HepG2 (cell line): Measurements from ENCODE around the gene RCBTB1.

Experiments
- HNRNPH1 ChIP-seq: fragments of 200-400 bp; formaldehyde crosslinking; optimal IDR thresholded peaks from 2 replicates; pipeline ENCODE3; 2017; ENCODE audit warnings: mild to moderate bottlenecking, low read depth, low read length
- HNRNPUL1 ChIP-seq: fragments of 200-400 bp; formaldehyde crosslinking; IDR thresholded peaks from 2 replicates; pipeline ENCODE4 v1.6.1; 2017; ENCODE audit warnings: low read depth, mild to moderate bottlenecking, low read length, moderate library complexity
- JUND ChIP-seq: sonication (generic); formaldehyde crosslinking; IDR thresholded peaks from 2 replicates; pipeline ENCODE4 v1.8.0; 2022; ENCODE audit warnings: mild to moderate bottlenecking, missing genetic modification reagents
- KAT8 ChIP-seq: IDR thresholded peaks from 2 replicates; pipeline ENCODE4 v1.6.1; 2016; ENCODE audit warnings: missing genetic modification reagents, missing compliant biosample characterization
- PHF8 ChIP-seq: sonication (generic); formaldehyde crosslinking; IDR thresholded peaks from 2 replicates; pipeline ENCODE4 v1.5.0; 2020; ENCODE audit warnings: missing genetic modification reagents
- PTBP1 ChIP-seq: fragments of 200-400 bp; formaldehyde crosslinking; IDR thresholded peaks from 2 replicates; pipeline ENCODE4 v1.6.1; 2018; ENCODE audit warnings: low read length, low read depth; ENCODE audit not compliant: poor library complexity, severe bottlenecking
- RAD51 ChIP-seq: fragments of 450-650 bp; IDR thresholded peaks from 2 replicates; pipeline ENCODE4 v1.6.1; 2016; ENCODE audit warnings: borderline replicate concordance
- REPIN1 ChIP-seq: sonication (generic); formaldehyde crosslinking; IDR thresholded peaks from 2 replicates; pipeline ENCODE4 v1.8.0; 2022; ENCODE audit warnings: missing genetic modification reagents, low read depth, mild to moderate bottlenecking, borderline replicate concordance
- ZFP1 ChIP-seq: IDR thresholded peaks from 2 replicates; pipeline ENCODE4 v1.6.1; 2016
- ZMAT3 ChIP-seq: sonication (generic); formaldehyde crosslinking; conservative IDR thresholded peaks from 2 replicates; pipeline ENCODE4 v1.7.0; 2021; ENCODE audit warnings: missing genetic modification reagents
- TF ChIP-seq, protein P1 (sequence below): sonication (generic); formaldehyde crosslinking; IDR thresholded peaks from 2 replicates; pipeline ENCODE4 v1.4.0; 2020; ENCODE audit warnings: low read depth, missing genetic modification reagents
- TF ChIP-seq, protein P2 (sequence below), 2 experiments: IDR thresholded peaks; 2 replicates each; pipeline ENCODE4 v1.6.1; 2011 to 2012; ENCODE audit warnings: low read length in 2 of 2, borderline replicate concordance in 1 of 2, low read depth in 1 of 2, mild to moderate bottlenecking in 1 of 2, moderate library complexity in 1 of 2

DNA sequence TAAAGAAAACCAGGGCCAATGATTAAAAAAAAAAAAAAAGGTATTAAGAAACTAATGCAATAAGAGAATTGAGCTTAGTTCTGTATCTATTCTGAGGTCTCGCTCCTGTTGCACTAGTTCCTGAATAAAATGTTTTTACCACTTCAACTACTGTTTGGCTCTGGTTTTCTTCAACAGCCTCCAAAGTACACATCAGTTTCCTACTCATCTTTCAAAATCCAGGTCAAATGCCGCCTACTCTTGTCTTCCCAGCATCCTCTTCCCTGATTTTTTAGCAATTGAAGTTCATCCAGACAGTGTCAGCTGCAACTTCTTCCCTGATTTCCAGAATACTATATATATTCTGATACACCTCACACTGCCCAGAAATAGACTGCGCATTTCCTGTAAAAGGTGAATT is 1.4 kb upstream of the RCBTB1 start:
- TF ChIP-seq PTBP1, result no peak
- no peak for TF ChIP-seq HNRNPH1
- no peak for TF ChIP-seq HNRNPUL1
- no peak for TF ChIP-seq ZFP1 (CRISPR knock-in tag)
- TF ChIP-seq ZMAT3 (CRISPR knock-in tag), result no peak
- TF ChIP-seq KAT8 (CRISPR knock-in tag), result no peak
- no peak for TF ChIP-seq REPIN1 (CRISPR knock-in tag)
- no peak for TF ChIP-seq RAD51
- TF ChIP-seq JUND (CRISPR knock-in tag), result no peak
- TF ChIP-seq, protein P1, sequence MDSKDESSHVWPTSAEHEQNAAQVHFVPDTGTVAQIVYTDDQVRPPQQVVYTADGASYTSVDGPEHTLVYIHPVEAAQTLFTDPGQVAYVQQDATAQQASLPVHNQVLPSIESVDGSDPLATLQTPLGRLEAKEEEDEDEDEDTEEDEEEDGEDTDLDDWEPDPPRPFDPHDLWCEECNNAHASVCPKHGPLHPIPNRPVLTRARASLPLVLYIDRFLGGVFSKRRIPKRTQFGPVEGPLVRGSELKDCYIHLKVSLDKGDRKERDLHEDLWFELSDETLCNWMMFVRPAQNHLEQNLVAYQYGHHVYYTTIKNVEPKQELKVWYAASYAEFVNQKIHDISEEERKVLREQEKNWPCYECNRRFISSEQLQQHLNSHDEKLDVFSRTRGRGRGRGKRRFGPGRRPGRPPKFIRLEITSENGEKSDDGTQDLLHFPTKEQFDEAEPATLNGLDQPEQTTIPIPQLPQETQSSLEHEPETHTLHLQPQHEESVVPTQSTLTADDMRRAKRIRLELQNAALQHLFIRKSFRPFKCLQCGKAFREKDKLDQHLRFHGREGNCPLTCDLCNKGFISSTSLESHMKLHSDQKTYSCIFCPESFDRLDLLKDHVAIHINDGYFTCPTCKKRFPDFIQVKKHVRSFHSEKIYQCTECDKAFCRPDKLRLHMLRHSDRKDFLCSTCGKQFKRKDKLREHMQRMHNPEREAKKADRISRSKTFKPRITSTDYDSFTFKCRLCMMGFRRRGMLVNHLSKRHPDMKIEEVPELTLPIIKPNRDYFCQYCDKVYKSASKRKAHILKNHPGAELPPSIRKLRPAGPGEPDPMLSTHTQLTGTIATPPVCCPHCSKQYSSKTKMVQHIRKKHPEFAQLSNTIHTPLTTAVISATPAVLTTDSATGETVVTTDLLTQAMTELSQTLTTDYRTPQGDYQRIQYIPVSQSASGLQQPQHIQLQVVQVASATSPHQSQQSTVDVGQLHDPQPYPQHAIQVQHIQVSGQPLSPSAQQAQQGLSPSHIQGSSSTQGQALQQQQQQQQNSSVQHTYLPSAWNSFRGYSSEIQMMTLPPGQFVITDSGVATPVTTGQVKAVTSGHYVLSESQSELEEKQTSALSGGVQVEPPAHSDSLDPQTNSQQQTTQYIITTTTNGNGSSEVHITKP (CRISPR knock-in tag), result no peak
- TF ChIP-seq, protein P2, sequence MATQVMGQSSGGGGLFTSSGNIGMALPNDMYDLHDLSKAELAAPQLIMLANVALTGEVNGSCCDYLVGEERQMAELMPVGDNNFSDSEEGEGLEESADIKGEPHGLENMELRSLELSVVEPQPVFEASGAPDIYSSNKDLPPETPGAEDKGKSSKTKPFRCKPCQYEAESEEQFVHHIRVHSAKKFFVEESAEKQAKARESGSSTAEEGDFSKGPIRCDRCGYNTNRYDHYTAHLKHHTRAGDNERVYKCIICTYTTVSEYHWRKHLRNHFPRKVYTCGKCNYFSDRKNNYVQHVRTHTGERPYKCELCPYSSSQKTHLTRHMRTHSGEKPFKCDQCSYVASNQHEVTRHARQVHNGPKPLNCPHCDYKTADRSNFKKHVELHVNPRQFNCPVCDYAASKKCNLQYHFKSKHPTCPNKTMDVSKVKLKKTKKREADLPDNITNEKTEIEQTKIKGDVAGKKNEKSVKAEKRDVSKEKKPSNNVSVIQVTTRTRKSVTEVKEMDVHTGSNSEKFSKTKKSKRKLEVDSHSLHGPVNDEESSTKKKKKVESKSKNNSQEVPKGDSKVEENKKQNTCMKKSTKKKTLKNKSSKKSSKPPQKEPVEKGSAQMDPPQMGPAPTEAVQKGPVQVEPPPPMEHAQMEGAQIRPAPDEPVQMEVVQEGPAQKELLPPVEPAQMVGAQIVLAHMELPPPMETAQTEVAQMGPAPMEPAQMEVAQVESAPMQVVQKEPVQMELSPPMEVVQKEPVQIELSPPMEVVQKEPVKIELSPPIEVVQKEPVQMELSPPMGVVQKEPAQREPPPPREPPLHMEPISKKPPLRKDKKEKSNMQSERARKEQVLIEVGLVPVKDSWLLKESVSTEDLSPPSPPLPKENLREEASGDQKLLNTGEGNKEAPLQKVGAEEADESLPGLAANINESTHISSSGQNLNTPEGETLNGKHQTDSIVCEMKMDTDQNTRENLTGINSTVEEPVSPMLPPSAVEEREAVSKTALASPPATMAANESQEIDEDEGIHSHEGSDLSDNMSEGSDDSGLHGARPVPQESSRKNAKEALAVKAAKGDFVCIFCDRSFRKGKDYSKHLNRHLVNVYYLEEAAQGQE (IDR thresholded peaks at IDR 0.05; ENCODE audit: borderline replicate concordance in 1 of 2, low read depth in 1 of 2, low read length in 2 of 2), result no peak
- TF ChIP-seq PHF8 (CRISPR knock-in tag), result no peak
